Measurements from ENCODE around the gene TBX10. TPM values are rescaled to one million over a fixed set of nuclear protein-coding genes. Genes with fewer than 3 reads are reported as not detected.
A peak's percentile ranks its signal among the peaks of the same experiment; 100 is the strongest.
"Not testable (repeated sequence)": the region's sequence is repeated elsewhere in the genome, so short reads cannot be mapped to it uniquely, and the experiment has no call there.

The TBX10 gene
- total RNA-seq, 1 donor, result not detected

DNA sequence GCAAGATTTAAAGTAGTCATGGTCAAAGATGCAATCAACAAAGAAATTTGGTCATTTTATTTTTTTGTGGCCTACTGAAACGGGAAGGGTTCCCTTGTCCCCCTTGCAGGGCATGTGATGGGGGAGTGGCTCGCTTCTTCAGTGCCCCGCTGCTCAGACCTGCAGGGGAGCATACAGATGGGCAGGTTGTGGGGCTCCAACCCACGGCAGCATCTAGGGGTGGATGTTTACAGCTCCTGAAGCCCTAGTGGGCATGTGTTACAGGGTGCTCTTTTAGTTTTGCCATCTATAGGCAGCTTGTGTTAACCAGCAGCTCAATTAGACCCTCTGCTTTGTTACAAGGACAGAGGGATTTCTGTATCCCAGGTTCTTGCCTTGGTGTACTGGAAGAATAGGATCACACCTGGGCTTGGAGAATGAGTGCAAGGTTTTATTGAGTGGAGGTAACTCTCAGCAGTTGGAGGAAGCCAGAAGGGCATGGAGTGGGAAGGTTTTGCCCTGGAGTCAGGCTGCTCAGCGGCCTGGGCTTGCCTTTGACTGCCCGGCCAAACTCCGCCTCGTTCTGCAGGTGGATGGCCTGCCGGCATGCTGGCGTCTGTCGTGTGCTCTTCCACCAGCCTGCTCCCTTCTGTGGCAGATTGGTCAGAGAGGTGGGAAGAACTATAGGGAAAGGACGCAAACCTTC, 46.5 kb downstream of the TBX10 start:
- no peak for DNase-seq (ENCODE audit: low read depth)
- H3K4me3 ChIP-seq (ENCODE audit: low read depth, low read length), result no peak overlapping the region
- no peak for TF ChIP-seq CTCF (IDR thresholded peaks at IDR 0.05; ENCODE audit: insufficient read depth, low read length)

DNA sequence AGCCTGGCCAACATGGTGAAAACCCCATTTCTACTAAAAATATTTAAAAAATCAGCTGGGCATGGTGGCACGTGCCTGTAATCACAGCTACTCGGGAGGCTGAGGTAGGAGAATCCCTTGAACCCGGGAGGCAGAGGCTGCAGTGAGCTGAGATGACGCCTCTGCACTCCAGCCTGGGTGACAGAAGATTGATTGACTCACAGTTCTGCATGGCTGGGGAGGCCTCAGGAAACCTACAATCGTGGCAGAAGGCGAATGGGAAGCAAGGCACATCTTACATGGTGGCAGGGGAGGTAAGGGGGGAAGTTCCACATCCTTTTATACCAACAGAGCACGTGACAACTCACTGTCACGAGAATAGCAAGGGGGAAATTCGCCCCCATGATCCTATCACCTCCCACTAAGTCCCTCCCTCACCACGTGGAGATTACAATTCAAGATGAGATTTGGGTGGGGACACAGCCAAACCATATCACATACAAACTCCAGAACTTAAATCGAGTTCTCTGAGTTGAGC, 50.6 kb downstream of the TBX10 start:
- not testable (repeated sequence) for DNase-seq (ENCODE audit: low read depth); H3K4me3 ChIP-seq (ENCODE audit: low read depth, low read length)

GRCh38 chr11:67588136-67588503, 51.4 kb downstream of the TBX10 start:
- no peak overlapping the region for H3K4me3 ChIP-seq (ENCODE audit: low read depth, low read length)
- DNase-seq (ENCODE audit: low read depth), result no peak
- TF ChIP-seq CTCF (IDR thresholded peaks at IDR 0.05; ENCODE audit: insufficient read depth, low read length), result no peak

DNA sequence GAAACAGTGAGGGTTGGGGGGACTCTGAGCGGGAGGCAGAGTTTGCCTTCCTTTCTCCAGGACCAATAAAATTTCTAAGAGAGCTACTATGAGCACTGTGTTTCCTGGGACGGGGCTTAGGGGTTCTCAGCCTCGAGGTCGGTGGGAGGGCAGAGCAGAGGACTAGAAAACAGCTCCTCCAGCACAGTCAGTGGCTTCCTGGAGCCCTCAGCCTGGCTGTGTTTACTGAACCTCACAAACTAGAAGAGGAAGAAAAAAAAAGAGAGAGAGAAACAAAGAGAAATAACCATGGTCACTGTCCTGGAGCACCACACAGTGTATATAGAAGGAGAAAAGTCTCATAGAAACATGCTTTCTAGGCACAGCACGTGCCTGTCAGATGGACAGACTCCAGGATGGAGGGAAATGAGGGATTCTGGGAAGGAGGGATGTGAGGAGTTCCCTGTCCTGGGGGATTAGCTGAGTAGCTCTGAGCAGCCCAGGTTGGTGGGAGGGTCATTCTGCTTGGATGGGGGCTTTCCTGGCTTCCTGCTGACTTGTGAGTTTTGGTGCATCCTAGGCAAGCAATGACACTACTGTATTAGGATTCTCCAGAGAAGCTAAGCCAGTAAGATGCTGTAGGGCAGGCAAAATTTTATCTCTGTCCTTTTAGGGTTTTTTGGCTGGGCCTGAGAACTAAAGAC, 52.9 kb downstream of the TBX10 start:
- no peak for TF ChIP-seq CTCF (IDR thresholded peaks at IDR 0.05; ENCODE audit: insufficient read depth, low read length)
- H3K4me3 ChIP-seq (ENCODE audit: low read depth, low read length), result no peak overlapping the region
- no peak for DNase-seq (ENCODE audit: low read depth)

DNA sequence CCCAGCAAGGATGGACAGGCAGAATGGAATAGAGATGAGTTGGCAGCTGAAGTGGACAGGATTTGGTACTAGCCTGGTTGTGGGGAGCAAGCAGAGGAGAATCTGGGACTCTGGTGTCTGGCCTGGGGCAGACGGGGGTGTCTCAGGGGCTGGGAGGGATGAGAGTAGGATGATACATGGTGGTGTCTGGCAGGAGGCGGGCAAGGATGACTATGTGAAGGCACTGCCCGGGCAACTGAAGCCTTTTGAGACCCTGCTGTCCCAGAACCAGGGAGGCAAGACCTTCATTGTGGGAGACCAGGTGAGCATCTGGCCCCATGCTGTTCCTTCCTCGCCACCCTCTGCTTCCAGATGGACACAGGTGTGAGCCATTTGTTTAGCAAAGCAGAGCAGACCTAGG, 53.7 kb downstream of the TBX10 start:
- H3K4me3 ChIP-seq (ENCODE audit: low read depth, low read length), result no peak overlapping the region
- no peak for DNase-seq (ENCODE audit: low read depth)

DNA sequence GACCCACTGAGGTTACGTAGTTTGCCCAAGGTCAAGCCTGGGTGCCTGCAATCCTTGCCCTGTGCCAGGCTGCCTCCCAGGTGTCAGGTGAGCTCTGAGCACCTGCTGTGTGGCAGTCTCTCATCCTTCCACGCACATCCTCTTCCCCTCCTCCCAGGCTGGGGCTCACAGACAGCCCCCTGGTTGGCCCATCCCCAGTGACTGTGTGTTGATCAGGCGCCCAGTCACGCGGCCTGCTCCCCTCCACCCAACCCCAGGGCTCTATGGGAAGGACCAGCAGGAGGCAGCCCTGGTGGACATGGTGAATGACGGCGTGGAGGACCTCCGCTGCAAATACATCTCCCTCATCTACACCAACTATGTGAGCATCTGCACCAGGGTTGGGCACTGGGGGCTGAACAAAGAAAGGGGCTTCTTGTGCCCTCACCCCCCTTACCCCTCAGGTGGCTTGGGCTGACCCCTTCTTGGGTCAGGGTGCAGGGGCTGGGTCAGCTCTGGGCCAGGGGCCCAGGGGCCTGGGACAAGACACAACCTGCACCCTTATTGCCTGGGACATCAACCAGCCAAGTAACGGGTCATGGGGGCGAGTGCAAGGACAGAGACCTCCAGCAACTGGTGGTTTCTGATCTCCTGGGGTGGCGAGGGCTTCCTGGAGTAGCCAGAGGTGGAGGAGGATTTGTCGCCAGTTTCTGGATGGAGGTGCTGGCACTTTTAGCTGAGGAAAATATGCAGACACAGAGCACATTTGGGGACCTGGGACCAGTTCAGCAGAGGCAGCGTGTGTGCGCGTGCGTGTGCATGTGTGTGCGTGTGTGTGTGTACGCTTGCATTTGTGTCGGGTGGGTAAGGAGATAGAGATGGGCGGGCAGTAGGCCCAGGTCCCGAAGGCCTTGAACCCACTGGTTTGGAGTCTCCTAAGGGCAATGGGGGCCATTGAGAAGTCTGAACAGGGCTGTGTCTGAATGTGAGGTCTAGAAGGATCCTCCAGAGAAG, 54.4 kb downstream of the TBX10 start:
- DNase-seq (ENCODE audit: low read depth), result peak; percentile 18
- peak overlapping the region; percentile 82 for H3K4me3 ChIP-seq (ENCODE audit: low read depth, low read length)
- TF ChIP-seq CTCF (IDR thresholded peaks at IDR 0.05; ENCODE audit: insufficient read depth, low read length), result peak; percentile 8

More for the DNA sequence above, 53.7 kb downstream of the TBX10 start:
- no peak for TF ChIP-seq CTCF (IDR thresholded peaks at IDR 0.05; ENCODE audit: insufficient read depth, low read length)
